Tibial artery (tissue), 4 donors: Measurements from ENCODE around the gene ATG7.

Experiments
- DNase-seq, 2 donors: peaks; one replicate each; pipeline ENCODE4 v3.0.0-alpha.2; 2019
- H3K27ac ChIP-seq, 2 donors: fragments of 200-600 bp; sonication (generic) in 1 of 2; 1 replicate in 1 of 2; 2 replicates in 1 of 2; pipeline ENCODE4 v1.5.1; 2018 to 2019; ENCODE audit warnings: mild to moderate bottlenecking in 1 of 2
- H3K27me3 ChIP-seq, 2 donors: fragments of 200-600 bp; sonication (generic) in 1 of 2; one replicate each; pipeline versions ENCODE4 v1.5.1 to v1.6.0; 2016 to 2019
- H3K36me3 ChIP-seq, 3 donors: fragments of 200-600 bp; sonication (generic) in 2 of 3; one replicate each; pipeline ENCODE4 v1.5.1; 2016 to 2019; ENCODE audit warnings: mild to moderate bottlenecking in 2 of 3
- H3K4me1 ChIP-seq, 4 donors: fragments of 200-600 bp; sonication (generic) in 2 of 4; 1 replicate in 3 of 4; 2 replicates in 1 of 4; pipeline ENCODE4 v1.5.1; 2016 to 2019
- H3K4me3 ChIP-seq, 2 donors: fragments of 200-600 bp; sonication (generic) in 1 of 2; 1 replicate in 1 of 2; 2 replicates in 1 of 2; pipeline ENCODE4 v1.5.1; 2018 to 2019; ENCODE audit warnings: mild to moderate bottlenecking in 2 of 2
- H3K9me3 ChIP-seq, 3 donors: fragments of 200-600 bp; sonication (generic) in 1 of 3; one replicate each; pipeline ENCODE4 v1.5.1; 2016 to 2019
- CTCF ChIP-seq, 2 experiments: fragments of 200-600 bp in 1 of 2; fragments of 450-650 bp in 1 of 2; IDR thresholded peaks; one replicate each; pipeline ENCODE4 v1.5.1; 2017 to 2019; ENCODE audit warnings: antibody characterized with exemption in 2 of 2, mild to moderate bottlenecking in 1 of 2, moderate library complexity in 1 of 2
- intact Hi-C: fragments of 100-400 bp; cut with DNase I; formaldehyde crosslinking; loops from one replicate; pipeline ENCODE4 v1.15.0; 2023; ENCODE audit warnings: low total_unique reads

Gene ATG7

GRCh38 chr3:11587766-11588165 lies 315.6 kb downstream of the ATG7 start:
- DNase-seq: peak in 1 of 2 donors; percentile 67
- Histone ChIP-seq H3K27me3 (no peaks in the 10 kb centered on the region), H3K4me3 (no peak overlapping the region), H3K4me1 (peaks cover 5 to 98% (median 64%) of the 10 kb centered on the region in 4 donors), H3K9me3 (no peaks in the 10 kb centered on the region), H3K36me3 (no peaks in the 10 kb centered on the region), H3K27ac (peak overlapping the region; percentile 70 to 72)
- intact Hi-C loops: no loop called here
- no peak for TF ChIP-seq CTCF (IDR thresholded peaks at IDR 0.05)

GRCh38 chr3:11588338-11588737 lies 316.1 kb downstream of the ATG7 start:
- DNase-seq: peak in 1 of 2 donors; percentile 64
- H3K27me3 ChIP-seq: no peaks in the 10 kb centered on the region
- no peak for TF ChIP-seq CTCF (IDR thresholded peaks at IDR 0.05)
- peak overlapping the region; percentile 70 to 72 for H3K27ac ChIP-seq
- no peaks in the 10 kb centered on the region for H3K9me3 ChIP-seq
- H3K4me1 ChIP-seq: peaks cover 5 to 98% (median 66%) of the 10 kb centered on the region in 4 donors
- H3K4me3 ChIP-seq: no peak overlapping the region
- H3K36me3 ChIP-seq: no peaks in the 10 kb centered on the region
- intact Hi-C loops: no loop called here

GRCh38 chr3:11588755-11589154 lies 316.6 kb downstream of the ATG7 start:
- Histone ChIP-seq H3K36me3 (no peaks in the 10 kb centered on the region), H3K27me3 (no peaks in the 10 kb centered on the region), H3K4me1 (peaks cover 5 to 98% (median 66%) of the 10 kb centered on the region in 4 donors), H3K4me3 (no peak overlapping the region), H3K27ac (peak overlapping the region; percentile 70 to 72), H3K9me3 (no peaks in the 10 kb centered on the region)
- no peak for TF ChIP-seq CTCF (IDR thresholded peaks at IDR 0.05)
- peak in 1 of 2 donors; percentile 64 for DNase-seq
- intact Hi-C loops: no loop called here

GRCh38 chr3:11589706-11590105 lies 317.5 kb downstream of the ATG7 start:
- H3K27me3 ChIP-seq: no peaks in the 10 kb centered on the region
- DNase-seq: no peak
- peaks cover 5 to 93% (median 68%) of the 10 kb centered on the region in 4 donors for H3K4me1 ChIP-seq
- no peaks in the 10 kb centered on the region for H3K36me3 ChIP-seq
- intact Hi-C loops: no loop called here
- no peak overlapping the region for H3K4me3 ChIP-seq
- peak overlapping the region; percentile 70 to 72 for H3K27ac ChIP-seq
- no peaks in the 10 kb centered on the region for H3K9me3 ChIP-seq
- no peak for TF ChIP-seq CTCF (IDR thresholded peaks at IDR 0.05)

- Histone ChIP-seq H3K4me1 (peaks cover 5 to 84% (median 65%) of the 10 kb centered on the region in 4 donors), H3K27ac (peak overlapping the region; percentile 70 to 72), H3K27me3 (no peaks in the 10 kb centered on the region), H3K4me3 (peak overlapping the region in 1 of 2 donors; percentile 5), H3K36me3 (no peaks in the 10 kb centered on the region), H3K9me3 (no peaks in the 10 kb centered on the region)
- DNase-seq: no peak
- intact Hi-C loops: no loop called here
- TF ChIP-seq CTCF (IDR thresholded peaks at IDR 0.05): no peak
Measured at GRCh38 chr3:11591002-11591355, 318.8 kb downstream of the ATG7 start.
